Prostate gland (tissue), 2 donors: ENCODE results near the gene TMEM150C.
"Not testable (repeated sequence)": the region's sequence is repeated elsewhere in the genome, so short reads cannot be mapped to it uniquely, and the experiment has no call there.

ENCODE experiments used
- CTCF ChIP-seq, 4 experiments: fragments of 200-600 bp in 2 of 4; fragments of 450-650 bp in 2 of 4; sonication (generic) in 2 of 4; IDR thresholded peaks; 1 replicate in 3 of 4; 2 replicates in 1 of 4; pipeline ENCODE4 v1.5.1; 2016 to 2019; ENCODE audit warnings: antibody characterized with exemption in 4 of 4, mild to moderate bottlenecking in 2 of 4, moderate library complexity in 2 of 4
- POLR2A ChIP-seq: fragments of 450-650 bp; IDR thresholded peaks from one replicate; pipeline ENCODE4 v1.6.1; 2016; ENCODE audit warnings: antibody characterized with exemption, mild to moderate bottlenecking
- POLR2AphosphoS5 ChIP-seq: sonication (generic); formaldehyde crosslinking; IDR thresholded peaks from one replicate; pipeline ENCODE4 v1.6.1; 2017; ENCODE audit warnings: antibody characterized with exemption

- not testable (repeated sequence) for TF ChIP-seq CTCF (IDR thresholded peaks at IDR 0.05); POLR2A; POLR2AphosphoS5
Observed at GRCh38 chr4:82547850-82548249, 13.9 kb downstream of the TMEM150C start.
